OCI-LY7 (cell line): ENCODE measurements around the gene ATXN7L3. TPM values are rescaled to one million over a fixed set of nuclear protein-coding genes. Genes with fewer than 3 reads are reported as not detected.
A peak's percentile ranks its signal among the peaks of the same experiment; 100 is the strongest.

Source experiments
- BruUV-seq: library from RNA; stranded (reverse); fragments of 400-500 nt; replicated peaks from 2 replicates; lab custom pipeline; 2021; lab: Mats Ljungman, UMichigan
- CTCF ChIA-PET: fragments of 300-600 bp; sonication (Branson Sonifier 250); formaldehyde crosslinking; loops from one replicate; lab custom pipeline; 2022; ENCODE audit warnings: antibody characterized with exemption; ENCODE audit not compliant: unreplicated experiment; lab: Charles Lee
- POLR2A ChIA-PET: fragments of 300-600 bp; sonication (Branson Sonifier 250); formaldehyde crosslinking; loops from one replicate; lab custom pipeline; 2022; ENCODE audit warnings: antibody characterized with exemption; lab: Charles Lee
- DNase-seq: peaks from one replicate; pipeline ENCODE4 v3.0.0-alpha.2; 2015; ENCODE audit warnings: low spot score
- H2AFZ ChIP-seq: fragments of 200-600 bp; sonication (generic), shearing (Covaris generic); 2 replicates; pipeline ENCODE4 v1.6.1; 2014; ENCODE audit warnings: mild to moderate bottlenecking, antibody characterized with exemption, low read length, moderate library complexity
- H3K27ac ChIP-seq: fragments of 200-600 bp; sonication (generic); 2 replicates; pipeline ENCODE4 v1.5.1; 2014; ENCODE audit warnings: mixed run types, low read depth, mild to moderate bottlenecking, moderate library complexity, low read length, inconsistent platforms; ENCODE audit not compliant: poor library complexity, severe bottlenecking
- H3K36me3 ChIP-seq: fragments of 200-600 bp; sonication (generic); 2 replicates; pipeline ENCODE4 v1.6.1; 2014; ENCODE audit warnings: mild to moderate bottlenecking, antibody characterized with exemption, low read length, moderate library complexity, mixed read lengths; ENCODE audit not compliant: insufficient read depth
- H3K4me1 ChIP-seq: fragments of 200-600 bp; sonication (generic); 2 replicates; pipeline ENCODE4 v1.5.1; 2014; ENCODE audit warnings: mild to moderate bottlenecking, low read length; ENCODE audit not compliant: insufficient read depth, poor library complexity, severe bottlenecking
- H3K4me2 ChIP-seq: fragments of 200-600 bp; sonication (generic); 2 replicates; pipeline ENCODE4 v1.6.1; 2014; ENCODE audit warnings: mild to moderate bottlenecking, low read length
- H3K4me3 ChIP-seq: fragments of 200-600 bp; sonication (generic); 2 replicates; pipeline ENCODE4 v1.5.1; 2014; ENCODE audit warnings: mild to moderate bottlenecking, low read depth, low read length; ENCODE audit not compliant: poor library complexity, severe bottlenecking
- H3K79me2 ChIP-seq: fragments of 200-600 bp; sonication (generic); 2 replicates; pipeline ENCODE4 v1.6.1; 2016; ENCODE audit warnings: low read depth, mild to moderate bottlenecking, low read length, moderate library complexity, mixed read lengths; ENCODE audit not compliant: insufficient read depth
- H3K9me2 ChIP-seq: fragments of 200-600 bp; sonication (generic); 2 replicates; pipeline ENCODE4 v1.6.1; 2016; ENCODE audit warnings: mild to moderate bottlenecking, low read length, mixed read lengths; ENCODE audit not compliant: insufficient read depth
- H3K9me3 ChIP-seq: fragments of 200-600 bp; sonication (generic); 2 replicates; pipeline ENCODE4 v1.6.1; 2014; ENCODE audit warnings: mild to moderate bottlenecking, mixed run types, low read length, mixed read lengths
- H4K20me1 ChIP-seq: fragments of 200-600 bp; sonication (generic); 2 replicates; pipeline ENCODE4 v1.6.1; 2014; ENCODE audit warnings: mild to moderate bottlenecking, antibody characterized with exemption, low read length, moderate library complexity, mixed read lengths; ENCODE audit not compliant: insufficient read depth
- CTCF ChIP-seq: fragments of 200-600 bp; sonication (generic); conservative IDR thresholded peaks from 2 replicates; pipeline ENCODE4 v1.5.1; 2014; ENCODE audit warnings: mild to moderate bottlenecking, antibody characterized with exemption, low read length, moderate library complexity, mixed read lengths
- EZH2phosphoT487 ChIP-seq: fragments of 200-600 bp; sonication (generic); IDR thresholded peaks from 2 replicates; pipeline ENCODE4 v1.6.1; 2018; ENCODE audit warnings: low read depth, borderline replicate concordance, mild to moderate bottlenecking, mixed run types, antibody characterized with exemption, low read length, moderate library complexity, mixed read lengths
- intact Hi-C: fragments of 100-400 bp; cut with micrococcal nuclease; formaldehyde crosslinking; loops from one replicate; pipeline ENCODE4 v1.10.0; 2022; ENCODE audit not compliant: unreplicated experiment
- total RNA-seq, 2 experiments: library from RNA; depleted of rRNA in 1 of 2; stranded (reverse); fragments of >200 nt in 1 of 2; shearing (Covaris generic) in 1 of 2; gene quantifications; 2 replicates each; pipeline ENCODE4 v1.2.3, GENCODE V29; 2014 to 2022

ATXN7L3 gene
- total RNA-seq, 2 experiments from 2014 or later, result 57.7 to 106 TPM

GRCh38 chr17:44170499-44171201, 29.0 kb downstream of the ATXN7L3 start, which contains the start of gene ASB16:
ASB16 (plus strand) TSS chr17:44170704; CDS start chr17:44170790, 86 bp downstream.
- H3K9me3 ChIP-seq, result no peaks in the 10 kb centered on the region
- no peak within 1 kb of the TSS for H3K27ac ChIP-seq
- DNase-seq, result no peak
- no peak within 1 kb of the TSS for H2AFZ ChIP-seq
- no peak within 1 kb of the TSS for H3K4me3 ChIP-seq
- CTCF ChIA-PET, result interaction anchor here (0.6 kb wide), 2 partner anchors 58 to 188 kb away, joined by 3 to 5 read pairs; no protein-coding TSS in a partner anchor
- no peaks in the 10 kb centered on the region for H4K20me1 ChIP-seq
- intact Hi-C loops, result no loop called here
- peak within 1 kb of the TSS; percentile 15 for H3K4me2 ChIP-seq
- H3K4me1 ChIP-seq, result peaks cover 26% of the 10 kb centered on the region
- no TSS peak for BruUV-seq
- POLR2A ChIA-PET, result interaction anchor here (0.6 to 0.9 kb wide), 2 partner anchors 26 to 189 kb away, joined by 3 to 4 read pairs; no protein-coding TSS in a partner anchor
- H3K79me2 ChIP-seq, result no peaks in the 10 kb centered on the region
- peaks cover 9% of the 10 kb centered on the region for H3K36me3 ChIP-seq
- TF ChIP-seq EZH2phosphoT487 (no peak), CTCF (no peak)
- no peaks in the 10 kb centered on the region for H3K9me2 ChIP-seq

GRCh38 chr17:44170135-44170498, 29.6 kb downstream of the ATXN7L3 start:
- CTCF ChIA-PET, result no interaction called here
- BruUV-seq, result no TSS peak
- H2AFZ ChIP-seq, result no peak overlapping the region
- no peak overlapping the region for H3K27ac ChIP-seq
- no peaks in the 10 kb centered on the region for H4K20me1 ChIP-seq
- H3K4me3 ChIP-seq, result no peak overlapping the region
- intact Hi-C loops, result no loop called here
- H3K9me2 ChIP-seq, result no peaks in the 10 kb centered on the region
- H3K4me1 ChIP-seq, result peaks cover 26% of the 10 kb centered on the region
- TF ChIP-seq EZH2phosphoT487 (no peak), CTCF (no peak)
- H3K4me2 ChIP-seq, result peak overlapping the region; percentile 15; the same call in 1 of the 2 replicates
- POLR2A ChIA-PET, result no interaction called here
- DNase-seq, result no peak
- no peaks in the 10 kb centered on the region for H3K9me3 ChIP-seq
- no peaks in the 10 kb centered on the region for H3K79me2 ChIP-seq
- peaks cover 4% of the 10 kb centered on the region; the same call in 1 of the 2 replicates for H3K36me3 ChIP-seq
